Keratinocyte (primary cell): ENCODE measurements around the gene CBX8. TPM values are rescaled to one million over a fixed set of nuclear protein-coding genes. Genes with fewer than 3 reads are reported as not detected.

Experiments used
- DNase-seq: peaks from one replicate; pipeline ENCODE4 v3.0.0-alpha.2; 2011; ENCODE audit warnings: low read depth, missing footprints, low spot score
- FAIRE-seq: peaks from 2 replicates; lab custom pipeline; 2011; peaks lifted over from hg19 to GRCh38; lab: Jason Lieb, UNC
- H2AFZ ChIP-seq: 2 replicates; pipeline ENCODE4 v1.6.0; 2012; ENCODE audit warnings: low read length, control low read depth, inconsistent platforms; ENCODE audit not compliant: control insufficient read depth
- H3K27ac ChIP-seq: 2 replicates; pipeline ENCODE4 v1.5.1; 2011; ENCODE audit warnings: low read length; ENCODE audit not compliant: control insufficient read depth, insufficient read depth
- H3K27me3 ChIP-seq: 3 replicates; pipeline ENCODE4 v1.6.0; 2011; ENCODE audit warnings: low read length; ENCODE audit not compliant: control insufficient read depth, insufficient read depth; ENCODE audit errors: extremely low read depth
- H3K36me3 ChIP-seq, 2 experiments: 2 replicates in 1 of 2; 3 replicates in 1 of 2; pipeline ENCODE4 v1.5.1; 2011; ENCODE audit warnings: low read length in 2 of 2, mild to moderate bottlenecking in 1 of 2; ENCODE audit not compliant: control insufficient read depth in 2 of 2, insufficient read depth in 2 of 2; ENCODE audit errors: extremely low read depth in 1 of 2
- H3K4me1 ChIP-seq: 3 replicates; pipeline ENCODE4 v1.5.1; 2011; ENCODE audit warnings: low read length; ENCODE audit not compliant: control insufficient read depth, insufficient read depth; ENCODE audit errors: extremely low read depth
- H3K4me2 ChIP-seq: 3 replicates; pipeline ENCODE4 v1.6.0; 2011; ENCODE audit warnings: low read depth, low read length; ENCODE audit not compliant: control insufficient read depth, insufficient read depth; ENCODE audit errors: extremely low read depth
- H3K4me3 ChIP-seq, 3 experiments: fragments of 200-600 bp in 1 of 3; sonication (generic) in 1 of 3; 2 replicates in 2 of 3; 3 replicates in 1 of 3; pipeline ENCODE4 v1.5.1; 2011 to 2016; ENCODE audit warnings: low read length in 3 of 3, mild to moderate bottlenecking in 3 of 3, control low read depth in 2 of 3, inconsistent platforms in 1 of 3, low read depth in 1 of 3, mixed read lengths in 1 of 3, mixed run types in 1 of 3, moderate library complexity in 1 of 3; ENCODE audit not compliant: control insufficient read depth in 2 of 3, insufficient read depth in 2 of 3; ENCODE audit errors: extremely low read depth in 1 of 3
- H3K79me2 ChIP-seq: 2 replicates; pipeline ENCODE4 v1.6.0; 2012; ENCODE audit warnings: low read length; ENCODE audit not compliant: control insufficient read depth, insufficient read depth
- H3K9ac ChIP-seq: 3 replicates; pipeline ENCODE4 v1.6.0; 2011; ENCODE audit warnings: low read length; ENCODE audit not compliant: control insufficient read depth, insufficient read depth; ENCODE audit errors: extremely low read depth
- H3K9me1 ChIP-seq: 3 replicates; pipeline ENCODE4 v1.6.0; 2011; ENCODE audit warnings: low read length; ENCODE audit not compliant: control insufficient read depth, insufficient read depth; ENCODE audit errors: extremely low read depth
- H3K9me3 ChIP-seq: 2 replicates; pipeline ENCODE4 v1.5.1; 2012; ENCODE audit warnings: low read depth, low read length; ENCODE audit not compliant: control insufficient read depth
- H4K20me1 ChIP-seq: 3 replicates; pipeline ENCODE4 v1.6.0; 2011; ENCODE audit warnings: low read length; ENCODE audit not compliant: control insufficient read depth, insufficient read depth; ENCODE audit errors: extremely low read depth
- EZH2 ChIP-seq: IDR thresholded peaks from one replicate; pipeline ENCODE4 v1.6.1; 2012; ENCODE audit warnings: inconsistent platforms, mild to moderate bottlenecking, low read length, moderate library complexity
- dilution Hi-C: fragments of 300-500 bp; cut with MboI; formaldehyde crosslinking; loops from one replicate; pipeline ENCODE4 v1.7.0; 2020; ENCODE audit warnings: low sequenced_read_pairs; ENCODE audit not compliant: extremely low pct_ligation_motif_present
- polyA plus RNA-seq, 5 experiments: library from polyadenylated mRNA; depleted of rRNA in 3 of 5; stranded (reverse) in 3 of 5; stranded (forward) in 1 of 5; unstranded in 1 of 5; fragments of >200 nt; gene quantifications; 1 replicate in 1 of 5; 2 replicates in 3 of 5; 3 replicates in 1 of 5; pipeline versions ENCODE4 v1.2.1 to v1.2.3, GENCODE V29; 2011 to 2012; ENCODE audit warnings: missing spikeins in 2 of 5, low read depth in 1 of 5, low replicate concordance in 1 of 5
- TF ChIP-seq, protein P1 (sequence below), 3 experiments: IDR thresholded peaks in 1 of 3; conservative IDR thresholded peaks in 1 of 3; optimal IDR thresholded peaks in 1 of 3; 2 replicates in 2 of 3; 3 replicates in 1 of 3; pipeline versions ENCODE3 to v1.5.1; 2011; ENCODE audit warnings: low read length in 3 of 3, mild to moderate bottlenecking in 3 of 3, moderate library complexity in 2 of 3, control low read depth in 1 of 3, inconsistent platforms in 1 of 3; ENCODE audit not compliant: insufficient read depth in 2 of 3; ENCODE audit errors: extremely low read depth in 1 of 3

CBX8 gene
- polyA plus RNA-seq, 1 donor (not counting 4 experiments of a cell fraction or from before 2014, with no cell fraction given): 0.49 TPM

DNA sequence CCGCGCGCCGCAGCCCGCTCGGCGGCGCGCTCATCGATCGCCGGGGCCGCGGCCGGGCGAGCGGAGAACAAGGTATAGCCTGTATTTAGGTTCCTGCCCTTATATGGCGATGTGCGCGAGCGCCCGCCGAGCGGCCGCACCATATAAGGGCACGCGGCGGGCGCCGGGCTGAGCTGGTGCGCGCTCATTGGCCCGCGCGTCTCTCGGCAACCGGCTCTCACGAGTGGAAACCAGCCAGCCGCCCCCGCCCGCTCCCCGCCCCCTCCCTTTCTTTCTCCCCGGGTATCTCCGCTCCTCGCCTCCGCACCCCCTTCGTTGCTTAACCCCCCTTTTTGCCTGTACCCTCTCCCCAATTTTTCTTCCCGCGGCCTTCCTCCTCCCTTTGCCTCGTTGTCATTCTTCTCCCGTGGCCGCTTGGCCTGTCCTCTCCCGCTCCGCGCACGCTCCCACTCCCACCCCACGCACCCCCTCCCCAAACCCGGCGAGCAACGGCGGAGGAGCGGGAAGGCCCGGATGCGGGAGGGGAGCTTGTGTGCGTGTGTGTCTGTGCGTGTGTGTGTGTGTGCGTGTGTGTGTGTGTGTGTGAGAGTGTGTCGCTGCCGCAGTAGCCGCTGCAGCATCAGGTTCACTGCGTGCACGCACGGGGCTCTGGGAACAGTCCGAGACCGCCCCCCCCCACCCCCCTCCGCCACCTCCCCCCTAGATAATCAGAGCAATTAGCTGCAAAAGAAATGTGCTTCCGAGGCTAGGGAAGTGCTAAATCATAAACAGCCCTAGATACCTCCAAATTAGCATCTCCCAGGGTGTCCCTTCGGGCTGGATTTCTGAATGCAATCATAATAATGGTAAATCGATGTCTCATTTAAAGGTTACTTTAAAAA lies 13.5 kb upstream of the CBX8 start:
- peak overlapping the region in 1 of 3 experiments; percentile 12 for H3K4me3 ChIP-seq
- H3K27ac ChIP-seq: no peak overlapping the region
- H3K9ac ChIP-seq: no peak overlapping the region
- peaks cover 89% of the 10 kb centered on the region for H3K27me3 ChIP-seq
- DNase-seq (no peak), FAIRE-seq (no peak)
- H3K9me1 ChIP-seq: no peaks in the 10 kb centered on the region
- dilution Hi-C loops: no loop called here
- no peak overlapping the region for H2AFZ ChIP-seq
- TF ChIP-seq, protein P1, sequence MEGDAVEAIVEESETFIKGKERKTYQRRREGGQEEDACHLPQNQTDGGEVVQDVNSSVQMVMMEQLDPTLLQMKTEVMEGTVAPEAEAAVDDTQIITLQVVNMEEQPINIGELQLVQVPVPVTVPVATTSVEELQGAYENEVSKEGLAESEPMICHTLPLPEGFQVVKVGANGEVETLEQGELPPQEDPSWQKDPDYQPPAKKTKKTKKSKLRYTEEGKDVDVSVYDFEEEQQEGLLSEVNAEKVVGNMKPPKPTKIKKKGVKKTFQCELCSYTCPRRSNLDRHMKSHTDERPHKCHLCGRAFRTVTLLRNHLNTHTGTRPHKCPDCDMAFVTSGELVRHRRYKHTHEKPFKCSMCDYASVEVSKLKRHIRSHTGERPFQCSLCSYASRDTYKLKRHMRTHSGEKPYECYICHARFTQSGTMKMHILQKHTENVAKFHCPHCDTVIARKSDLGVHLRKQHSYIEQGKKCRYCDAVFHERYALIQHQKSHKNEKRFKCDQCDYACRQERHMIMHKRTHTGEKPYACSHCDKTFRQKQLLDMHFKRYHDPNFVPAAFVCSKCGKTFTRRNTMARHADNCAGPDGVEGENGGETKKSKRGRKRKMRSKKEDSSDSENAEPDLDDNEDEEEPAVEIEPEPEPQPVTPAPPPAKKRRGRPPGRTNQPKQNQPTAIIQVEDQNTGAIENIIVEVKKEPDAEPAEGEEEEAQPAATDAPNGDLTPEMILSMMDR (optimal IDR thresholded peaks at IDR 0.05 in 1 of 3, IDR thresholded peaks at IDR 0.05 in 1 of 3, conservative IDR thresholded peaks at IDR 0.05 in 1 of 3; ENCODE audit: extremely low read depth in 1 of 3, insufficient read depth in 2 of 3, low read length in 3 of 3): no peak
- no peak for TF ChIP-seq EZH2
- no peaks in the 10 kb centered on the region for H3K79me2 ChIP-seq
- H4K20me1 ChIP-seq: peaks cover 3% of the 10 kb centered on the region
- H3K36me3 ChIP-seq: no peaks in the 10 kb centered on the region
- no peaks in the 10 kb centered on the region for H3K9me3 ChIP-seq
- peak overlapping the region; percentile 16 for H3K4me2 ChIP-seq
- H3K4me1 ChIP-seq: peaks cover 5% of the 10 kb centered on the region

DNA sequence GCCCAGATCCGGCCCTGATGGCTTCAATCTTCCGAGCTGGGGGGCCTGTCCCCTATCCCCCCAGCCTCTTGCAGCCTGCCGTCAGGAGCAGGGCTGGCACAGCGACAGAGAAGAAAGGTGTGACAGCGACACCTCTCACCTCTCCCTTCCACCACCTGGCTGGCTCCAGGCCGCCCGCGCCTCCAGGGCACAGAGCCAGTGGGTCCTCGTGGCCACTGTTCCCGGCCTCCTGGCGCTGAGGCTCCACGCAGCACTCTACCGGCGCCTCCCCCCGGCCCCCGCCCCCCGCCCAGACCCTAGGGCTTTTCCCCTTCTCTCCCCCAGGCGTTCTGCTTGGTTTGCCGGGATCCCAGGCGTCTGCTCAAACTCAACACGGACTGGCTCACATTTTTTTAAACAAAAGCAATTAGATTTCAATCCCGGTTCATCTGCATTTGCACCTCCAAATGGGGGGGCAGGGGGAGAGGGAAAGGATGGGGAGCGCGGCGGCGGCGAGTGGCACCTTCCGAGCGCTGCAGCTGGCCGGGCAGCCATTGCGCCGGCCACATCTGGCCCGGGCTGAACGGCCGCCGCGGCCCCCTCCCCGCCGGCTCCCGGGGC lies 12.8 kb upstream of the CBX8 start:
- Histone ChIP-seq H4K20me1 (peaks cover 3% of the 10 kb centered on the region), H3K27me3 (peaks cover 89% of the 10 kb centered on the region), H3K9me1 (no peaks in the 10 kb centered on the region), H3K9me3 (no peaks in the 10 kb centered on the region), H3K4me1 (peaks cover 5% of the 10 kb centered on the region), H3K4me2 (no peak overlapping the region), H3K4me3 (no peak overlapping the region), H3K27ac (no peak overlapping the region), H3K9ac (no peak overlapping the region), H2AFZ (no peak overlapping the region), H3K79me2 (no peaks in the 10 kb centered on the region), H3K36me3 (no peaks in the 10 kb centered on the region)
- TF ChIP-seq, protein P1 (optimal IDR thresholded peaks at IDR 0.05 in 1 of 3, IDR thresholded peaks at IDR 0.05 in 1 of 3, conservative IDR thresholded peaks at IDR 0.05 in 1 of 3; ENCODE audit: extremely low read depth in 1 of 3, insufficient read depth in 2 of 3, low read length in 3 of 3): no peak
- no peak for DNase-seq
- no peak for FAIRE-seq
- dilution Hi-C loops: no loop called here
